ENCODE measurements around the gene CCT5. TPM values are rescaled to one million over a fixed set of nuclear protein-coding genes. Genes with fewer than 3 reads are reported as not detected.

Gene CCT5
- total RNA-seq (136 TPM), polyA plus RNA-seq (ENCODE audit: insufficient read depth, low read depth, low replicate concordance) (130 TPM)
- long read RNA-seq, donor 1, transcript CCT5-201 (11 exons, 3,675 nt): major isoform, 48 of 124 reads
- long read RNA-seq, donor 1, transcript CCT5-212 (2 exons, 568 nt): minor isoform, 19 of 124 reads
- long read RNA-seq, donor 1, partial matches to known transcripts: 52 of 124 reads
- long read RNA-seq, donor 1, other reads (novel, unspliced or antisense): 0 of 124 reads
- long read RNA-seq, donor 2, transcript CCT5-201 (11 exons, 3,675 nt): major isoform, 45 of 111 reads
- long read RNA-seq, donor 2, transcript CCT5-212 (2 exons, 568 nt): minor isoform, 14 of 111 reads
- long read RNA-seq, donor 2, partial matches to known transcripts: 48 of 111 reads
- long read RNA-seq, donor 2, other reads (novel, unspliced or antisense): 0 of 111 reads
- long read RNA-seq, donor 3, transcript CCT5-201 (11 exons, 3,675 nt): major isoform, 61 of 228 reads
- long read RNA-seq, donor 3, transcript CCT5-212 (2 exons, 568 nt): minor isoform, 16 of 228 reads
- long read RNA-seq, donor 3, partial matches to known transcripts: 88 of 228 reads
- long read RNA-seq, donor 3, other reads (novel, unspliced or antisense): 59 of 228 reads
- long read RNA-seq, donor 4, transcript CCT5-212 (2 exons, 568 nt): minor isoform, 17 of 133 reads
- long read RNA-seq, donor 4, transcript CCT5-201 (11 exons, 3,675 nt): major isoform, 50 of 133 reads
- long read RNA-seq, donor 4, partial matches to known transcripts: 62 of 133 reads
- long read RNA-seq, donor 4, other reads (novel, unspliced or antisense): 0 of 133 reads
- long read RNA-seq, donor 5, transcript CCT5-201 (11 exons, 3,675 nt): major isoform, 7 of 9 reads
- long read RNA-seq, donor 5, partial matches to known transcripts: 0 of 9 reads
- long read RNA-seq, donor 5, other reads (novel, unspliced or antisense): 0 of 9 reads
- long read RNA-seq, donor 6, transcript CCT5-201 (11 exons, 3,675 nt): major isoform, 87 of 297 reads
- long read RNA-seq, donor 6, transcript CCT5-212 (2 exons, 568 nt): minor isoform, 28 of 297 reads
- long read RNA-seq, donor 6, transcript CCT5-210 (3 exons, 1,091 nt): minor isoform, 6 of 297 reads
- long read RNA-seq, donor 6, partial matches to known transcripts: 160 of 297 reads
- long read RNA-seq, donor 6, other reads (novel, unspliced or antisense): 13 of 297 reads
- long read RNA-seq, donor 7, transcript CCT5-201 (11 exons, 3,675 nt): major isoform, 188 of 209 reads
- long read RNA-seq, donor 7, partial matches to known transcripts: 9 of 209 reads
- long read RNA-seq, donor 7, other reads (novel, unspliced or antisense): 11 of 209 reads
- long read RNA-seq, donor 8, transcript CCT5-212 (2 exons, 568 nt): minor isoform, 23 of 161 reads
- long read RNA-seq, donor 8, transcript CCT5-201 (11 exons, 3,675 nt): major isoform, 28 of 161 reads
- long read RNA-seq, donor 8, partial matches to known transcripts: 84 of 161 reads
- long read RNA-seq, donor 8, other reads (novel, unspliced or antisense): 19 of 161 reads
- long read RNA-seq, donor 9, transcript CCT5-212 (2 exons, 568 nt): minor isoform, 13 of 62 reads
- long read RNA-seq, donor 9, transcript CCT5-201 (11 exons, 3,675 nt): major isoform, 24 of 62 reads
- long read RNA-seq, donor 9, partial matches to known transcripts: 23 of 62 reads
- long read RNA-seq, donor 9, other reads (novel, unspliced or antisense): 0 of 62 reads
- long read RNA-seq, donor 10, transcript CCT5-201 (11 exons, 3,675 nt): major isoform, 32 of 114 reads
- long read RNA-seq, donor 10, transcript CCT5-212 (2 exons, 568 nt): minor isoform, 22 of 114 reads
- long read RNA-seq, donor 10, partial matches to known transcripts: 56 of 114 reads
- long read RNA-seq, donor 10, other reads (novel, unspliced or antisense): 0 of 114 reads

DNA sequence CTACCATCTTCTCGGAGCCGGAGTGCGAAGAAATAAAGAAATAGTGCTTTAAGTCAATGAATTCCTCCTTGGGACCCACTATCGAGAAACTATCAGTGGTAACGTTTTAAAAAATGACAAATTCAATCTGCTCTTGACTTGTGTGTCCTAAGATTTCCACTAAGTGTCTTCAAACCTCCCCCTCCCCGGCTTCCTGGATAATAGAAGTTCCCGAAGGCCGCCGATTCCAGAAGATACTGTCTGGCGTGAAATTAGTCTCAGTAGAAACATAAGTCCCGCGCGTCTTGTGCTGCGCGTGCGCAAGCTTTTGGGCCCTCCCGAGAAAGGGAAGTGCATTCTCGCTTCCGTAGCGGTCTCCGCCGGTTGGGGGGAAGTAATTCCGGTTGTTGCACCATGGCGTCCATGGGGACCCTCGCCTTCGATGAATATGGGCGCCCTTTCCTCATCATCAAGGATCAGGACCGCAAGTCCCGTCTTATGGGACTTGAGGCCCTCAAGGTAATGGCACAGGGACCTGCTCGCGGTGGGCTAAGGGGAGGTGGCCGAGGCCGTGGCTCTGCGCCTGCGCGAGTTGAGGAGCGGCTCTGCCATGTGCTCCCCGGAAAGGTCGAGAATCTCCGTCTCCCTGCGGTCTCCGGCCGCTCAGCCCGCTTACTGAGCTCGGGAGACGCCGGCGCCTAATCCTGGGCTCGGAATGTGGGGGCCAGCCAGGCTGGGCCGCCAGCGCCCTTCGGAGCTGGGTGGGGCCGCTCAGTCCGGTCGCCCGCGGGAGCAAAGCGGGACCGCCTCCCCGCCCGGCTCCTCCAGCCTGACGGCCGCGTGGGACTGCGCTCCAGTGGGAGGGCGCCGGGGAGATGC is at the start of gene CCT5:
Gene CCT5 (plus strand): TSS at position 333 of the 858 bp plus-strand sequence. CDS start 61 bp downstream, at position 394.
- FAIRE-seq (no peak), DNase-seq (peak; percentile 95 to 99 (median 97))
- H3K27me3 ChIP-seq (ENCODE audit: control insufficient read depth, insufficient read depth, low read length): no peaks in the 10 kb centered on the region
- H3K9me3 ChIP-seq (ENCODE audit: control insufficient read depth in 2 of 3, insufficient read depth in 1 of 3, low read length in 3 of 3): no peaks in the 10 kb centered on the region
- no peak for TF ChIP-seq CTCF (IDR thresholded peaks at IDR 0.05; ENCODE audit: borderline replicate concordance, extremely low read depth, insufficient read depth)
- intact Hi-C loops (cut with DNase I): no loop called here
- peak within 1 kb of the TSS; percentile 93 to 97 (median 94) for H3K9ac ChIP-seq (ENCODE audit: low read length in 3 of 3)
- H3K27ac ChIP-seq (ENCODE audit: low read depth in 2 of 2, low read length in 2 of 2): peak within 1 kb of the TSS; percentile 92 to 99
- peaks cover 3 to 10% (median 8%) of the 10 kb centered on the region in 3 donors for H3K36me3 ChIP-seq (ENCODE audit: control insufficient read depth in 2 of 3, insufficient read depth in 3 of 3, low read length in 3 of 3)
- peak within 1 kb of the TSS; percentile 91 to 98 (median 98) for H3K4me3 ChIP-seq (ENCODE audit: low read length in 3 of 3)
- H3K4me1 ChIP-seq (ENCODE audit: control insufficient read depth in 2 of 3, insufficient read depth in 2 of 3, low read depth in 1 of 3, low read length in 3 of 3): peaks cover 0 to 19% (median 18%) of the 10 kb centered on the region in 3 donors

DNA sequence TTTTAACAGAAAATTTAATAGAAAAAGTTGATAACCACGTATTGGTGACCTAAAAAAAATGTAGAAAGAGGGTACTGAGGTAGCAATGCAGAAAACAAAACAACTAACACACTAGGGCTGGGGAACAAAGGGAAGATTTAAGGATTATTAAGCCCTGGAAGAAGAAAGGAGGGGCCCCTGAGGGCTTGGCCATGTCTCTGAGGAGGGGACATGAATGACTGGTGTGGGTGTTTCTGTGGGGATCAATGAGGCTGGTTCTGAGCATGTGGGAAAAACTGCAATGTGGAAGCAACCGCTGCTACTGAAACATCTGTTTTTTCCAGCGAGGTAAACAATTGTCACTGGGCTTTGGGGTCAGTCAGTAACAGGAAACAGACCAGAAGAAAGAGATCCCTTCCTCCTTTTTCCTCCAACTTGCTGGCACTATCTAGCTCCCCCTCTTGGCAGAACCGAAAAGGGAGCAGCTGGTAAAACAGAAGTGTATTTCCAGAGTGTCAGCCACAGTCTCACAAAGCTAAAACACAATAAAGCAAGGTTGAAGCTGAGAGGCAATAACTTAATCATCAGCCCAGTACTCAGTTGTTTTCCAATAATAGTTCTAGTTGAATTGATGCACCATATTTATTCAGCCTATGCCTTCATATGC is 48.7 kb upstream of the CCT5 start:
- no peak for FAIRE-seq
- Histone ChIP-seq H3K9ac (ENCODE audit: low read length in 3 of 3) (no peak overlapping the region), H3K27me3 (ENCODE audit: control insufficient read depth, insufficient read depth, low read length) (no peaks in the 10 kb centered on the region), H3K27ac (ENCODE audit: low read depth in 2 of 2, low read length in 2 of 2) (no peak overlapping the region), H3K4me1 (ENCODE audit: control insufficient read depth in 2 of 3, insufficient read depth in 2 of 3, low read depth in 1 of 3, low read length in 3 of 3) (no peaks in the 10 kb centered on the region), H3K9me3 (ENCODE audit: control insufficient read depth in 2 of 3, insufficient read depth in 1 of 3, low read length in 3 of 3) (no peaks in the 10 kb centered on the region), H3K4me3 (ENCODE audit: low read length in 3 of 3) (no peak overlapping the region), H3K36me3 (ENCODE audit: control insufficient read depth in 2 of 3, insufficient read depth in 3 of 3, low read length in 3 of 3) (no peaks in the 10 kb centered on the region)
- peak; percentile 5 for TF ChIP-seq CTCF (IDR thresholded peaks at IDR 0.05; ENCODE audit: borderline replicate concordance, extremely low read depth, insufficient read depth)
- peak in 1 of 5 donors; percentile 15 for DNase-seq
- intact Hi-C loops (cut with DNase I): no loop called here
